GM12878 (cell line): ENCODE measurements around the gene NPY4R.
"Not testable (repeated sequence)": the region's sequence is repeated elsewhere in the genome, so short reads cannot be mapped to it uniquely, and the experiment has no call there.

ENCODE experiments used
- IKZF1 ChIP-seq: fragments of 450-650 bp; conservative IDR thresholded peaks from 2 replicates; pipeline ENCODE4 v1.6.1; 2017; ENCODE audit warnings: antibody characterized with exemption, mild to moderate bottlenecking
- USF1 ChIP-seq: IDR thresholded peaks from 2 replicates; pipeline ENCODE4 v1.6.1; 2011; ENCODE audit warnings: borderline replicate concordance, low read depth, mild to moderate bottlenecking, moderate library complexity, mixed read lengths, low read length; ENCODE audit not compliant: insufficient read depth; ENCODE audit errors: extremely low read length
- TF ChIP-seq, protein P1 (sequence below), 3 experiments: IDR thresholded peaks in 2 of 3; conservative IDR thresholded peaks in 1 of 3; 2 replicates each; pipeline ENCODE4 v1.5.1; 2011; ENCODE audit warnings: low read depth in 3 of 3, low read length in 3 of 3, mild to moderate bottlenecking in 3 of 3, control low read depth in 2 of 3, moderate library complexity in 2 of 3, inconsistent platforms in 1 of 3, mixed read lengths in 1 of 3; ENCODE audit not compliant: control insufficient read depth in 2 of 3, insufficient read depth in 1 of 3; ENCODE audit errors: extremely low read depth in 1 of 3
- TF ChIP-seq, protein P2 (sequence below): fragments of 450-650 bp; IDR thresholded peaks from 2 replicates; pipeline ENCODE4 v1.6.1; 2014; ENCODE audit warnings: mild to moderate bottlenecking

DNA sequence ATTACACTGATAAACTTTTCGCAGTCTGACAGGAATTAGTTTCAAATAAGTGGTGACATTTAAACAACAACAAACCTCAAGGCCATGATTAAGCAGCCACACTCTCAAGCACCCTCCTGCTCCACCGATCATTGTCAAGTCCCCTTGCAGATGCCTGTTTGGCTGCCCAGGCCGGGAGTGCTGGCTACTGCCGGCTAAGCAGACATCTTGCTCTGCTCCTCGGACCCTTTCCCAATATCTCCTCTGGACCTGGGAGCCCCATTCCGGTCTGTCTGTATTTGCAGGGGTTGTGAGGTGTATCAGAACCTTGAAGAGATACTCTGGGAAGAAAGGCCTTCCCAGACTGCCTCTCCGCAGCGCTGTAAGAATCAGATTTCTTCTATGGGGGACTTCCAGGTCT, 14.9 kb downstream of the NPY4R start:
- TF ChIP-seq, protein P1, sequence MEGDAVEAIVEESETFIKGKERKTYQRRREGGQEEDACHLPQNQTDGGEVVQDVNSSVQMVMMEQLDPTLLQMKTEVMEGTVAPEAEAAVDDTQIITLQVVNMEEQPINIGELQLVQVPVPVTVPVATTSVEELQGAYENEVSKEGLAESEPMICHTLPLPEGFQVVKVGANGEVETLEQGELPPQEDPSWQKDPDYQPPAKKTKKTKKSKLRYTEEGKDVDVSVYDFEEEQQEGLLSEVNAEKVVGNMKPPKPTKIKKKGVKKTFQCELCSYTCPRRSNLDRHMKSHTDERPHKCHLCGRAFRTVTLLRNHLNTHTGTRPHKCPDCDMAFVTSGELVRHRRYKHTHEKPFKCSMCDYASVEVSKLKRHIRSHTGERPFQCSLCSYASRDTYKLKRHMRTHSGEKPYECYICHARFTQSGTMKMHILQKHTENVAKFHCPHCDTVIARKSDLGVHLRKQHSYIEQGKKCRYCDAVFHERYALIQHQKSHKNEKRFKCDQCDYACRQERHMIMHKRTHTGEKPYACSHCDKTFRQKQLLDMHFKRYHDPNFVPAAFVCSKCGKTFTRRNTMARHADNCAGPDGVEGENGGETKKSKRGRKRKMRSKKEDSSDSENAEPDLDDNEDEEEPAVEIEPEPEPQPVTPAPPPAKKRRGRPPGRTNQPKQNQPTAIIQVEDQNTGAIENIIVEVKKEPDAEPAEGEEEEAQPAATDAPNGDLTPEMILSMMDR (IDR thresholded peaks at IDR 0.05 in 2 of 3, conservative IDR thresholded peaks at IDR 0.05 in 1 of 3; ENCODE audit: control insufficient read depth in 2 of 3, extremely low read depth in 1 of 3, insufficient read depth in 1 of 3, low read depth in 3 of 3, low read length in 3 of 3) = not testable (repeated sequence)
- TF ChIP-seq IKZF1, USF1: not testable (repeated sequence)
- TF ChIP-seq, protein P2, sequence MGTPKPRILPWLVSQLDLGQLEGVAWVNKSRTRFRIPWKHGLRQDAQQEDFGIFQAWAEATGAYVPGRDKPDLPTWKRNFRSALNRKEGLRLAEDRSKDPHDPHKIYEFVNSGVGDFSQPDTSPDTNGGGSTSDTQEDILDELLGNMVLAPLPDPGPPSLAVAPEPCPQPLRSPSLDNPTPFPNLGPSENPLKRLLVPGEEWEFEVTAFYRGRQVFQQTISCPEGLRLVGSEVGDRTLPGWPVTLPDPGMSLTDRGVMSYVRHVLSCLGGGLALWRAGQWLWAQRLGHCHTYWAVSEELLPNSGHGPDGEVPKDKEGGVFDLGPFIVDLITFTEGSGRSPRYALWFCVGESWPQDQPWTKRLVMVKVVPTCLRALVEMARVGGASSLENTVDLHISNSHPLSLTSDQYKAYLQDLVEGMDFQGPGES = not testable (repeated sequence)
